Astrocyte of the hippocampus (primary cell): ENCODE measurements around the gene EEF1AKMT1.
A peak's percentile ranks its signal among the peaks of the same experiment; 100 is the strongest.
"Not testable (repeated sequence)": the region's sequence is repeated elsewhere in the genome, so short reads cannot be mapped to it uniquely, and the experiment has no call there.

Experiments
- DNase-seq: peaks from one replicate; pipeline ENCODE4 v3.0.0; 2011; ENCODE audit warnings: low read depth, low spot score

Gene EEF1AKMT1

DNA sequence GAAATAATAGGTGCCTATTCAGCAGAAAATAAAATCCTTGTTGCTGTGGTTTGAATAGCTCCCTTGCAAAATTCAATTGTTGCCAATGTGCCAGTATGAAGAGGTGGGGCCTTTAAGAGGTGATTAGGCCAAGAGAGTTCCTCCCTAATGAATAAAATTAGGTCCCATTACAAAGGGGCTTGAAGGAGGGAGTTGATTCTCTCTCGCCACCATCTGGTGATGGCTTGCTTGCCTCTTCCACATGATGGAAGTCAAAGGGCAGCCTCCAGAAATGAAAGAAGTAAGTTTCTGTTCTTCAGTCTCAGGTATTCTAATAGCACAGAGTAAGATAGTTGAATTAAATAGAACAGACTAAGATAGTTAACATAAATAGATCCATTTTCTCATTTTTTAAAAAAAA, 3.0 kb upstream of the EEF1AKMT1 start:
- DNase-seq = no peak

GRCh38 chr13:20775961-20776360, 2.2 kb upstream of the EEF1AKMT1 start:
- DNase-seq = no peak

DNA sequence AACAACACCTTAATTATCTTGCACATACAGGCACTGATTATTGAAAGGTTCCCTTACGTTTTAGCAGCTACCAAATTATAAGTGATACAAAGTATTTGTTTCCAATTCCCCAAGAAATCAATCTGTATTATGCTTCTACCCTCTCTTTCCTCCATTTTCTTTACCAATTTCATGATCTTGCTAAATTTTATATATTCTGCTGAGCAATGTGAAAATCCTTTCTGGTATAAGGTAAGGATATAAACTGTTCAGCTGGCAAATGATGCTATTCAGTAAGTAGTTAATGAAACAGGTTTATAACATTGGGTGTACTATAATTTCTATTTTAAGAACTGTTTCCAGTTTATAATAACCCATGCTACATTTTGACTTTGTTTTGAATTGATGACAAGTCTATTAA, 985 bp upstream of the EEF1AKMT1 start:
- DNase-seq = no peak

DNA sequence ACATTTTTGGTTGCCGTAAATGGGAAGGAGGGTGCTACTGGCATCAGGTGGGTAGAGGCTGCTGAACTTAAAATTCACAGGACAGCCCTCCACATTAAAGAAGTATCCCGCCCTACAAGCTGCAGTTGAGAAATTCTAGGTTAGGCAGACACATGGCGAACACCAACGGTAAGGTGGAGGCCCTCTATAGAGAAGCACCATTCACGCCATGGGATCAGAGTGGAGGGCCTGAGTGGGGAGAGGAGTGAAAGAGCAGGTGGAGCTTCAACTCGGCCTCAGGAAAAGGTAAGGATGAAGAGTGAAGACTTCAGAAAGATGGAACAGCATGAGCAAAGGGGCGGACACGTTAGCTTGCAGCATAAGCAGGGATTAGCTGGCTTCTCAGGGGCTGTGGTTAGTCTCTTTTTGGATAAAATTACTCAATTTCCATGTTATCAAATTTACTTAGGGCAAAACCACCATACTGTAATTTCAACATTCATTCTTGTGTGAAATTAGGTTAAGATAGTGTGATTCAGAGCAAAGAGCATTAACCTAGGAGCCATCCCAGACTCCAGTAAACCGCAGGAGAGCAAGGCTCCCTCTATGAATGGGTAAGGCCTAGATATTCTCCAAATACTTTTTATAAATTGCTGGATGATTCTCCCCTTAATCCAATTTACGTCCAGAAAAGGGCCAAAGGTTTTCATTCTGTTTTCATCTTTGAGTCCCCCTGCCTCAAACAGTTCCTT, 1.2 kb downstream of the EEF1AKMT1 start:
- no peak for DNase-seq

DNA sequence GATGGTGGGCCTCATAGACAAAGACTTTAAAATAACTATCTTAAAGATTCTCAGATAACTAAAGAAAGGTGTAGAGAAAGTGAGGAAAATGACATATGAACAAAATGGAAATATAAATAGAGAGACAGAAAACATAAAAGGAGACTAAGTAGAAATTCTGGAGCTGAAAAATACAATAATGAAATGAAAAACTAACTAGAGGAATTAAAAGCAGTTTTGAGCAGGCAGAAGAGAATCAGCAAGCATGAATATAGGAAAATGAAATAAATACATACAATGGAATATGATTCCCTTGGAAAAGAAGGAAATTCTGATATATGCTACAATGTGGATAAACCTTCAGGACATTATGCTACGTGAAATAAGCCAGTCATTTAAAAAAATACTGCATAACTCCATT, 3.9 kb downstream of the EEF1AKMT1 start:
- no peak for DNase-seq

DNA sequence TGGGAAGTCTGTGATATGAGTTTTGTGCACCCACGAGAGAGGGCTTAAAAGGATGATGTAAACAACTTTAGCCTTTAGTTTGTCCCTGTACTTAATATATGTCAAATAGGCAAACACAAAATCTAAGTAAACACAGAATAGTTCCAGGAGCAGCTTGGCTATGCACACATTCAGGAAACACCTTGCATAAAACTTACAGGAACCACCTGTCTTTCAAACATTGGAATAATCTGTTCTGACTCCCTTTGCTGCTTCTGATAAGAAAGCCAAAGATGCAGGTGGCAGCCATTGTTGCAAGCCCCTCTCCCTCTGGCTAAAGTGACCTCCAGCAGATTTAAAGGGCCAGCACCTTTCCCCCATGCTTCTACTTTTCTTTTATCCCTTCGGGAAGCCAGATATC, 4.7 kb downstream of the EEF1AKMT1 start:
- no peak for DNase-seq

DNA sequence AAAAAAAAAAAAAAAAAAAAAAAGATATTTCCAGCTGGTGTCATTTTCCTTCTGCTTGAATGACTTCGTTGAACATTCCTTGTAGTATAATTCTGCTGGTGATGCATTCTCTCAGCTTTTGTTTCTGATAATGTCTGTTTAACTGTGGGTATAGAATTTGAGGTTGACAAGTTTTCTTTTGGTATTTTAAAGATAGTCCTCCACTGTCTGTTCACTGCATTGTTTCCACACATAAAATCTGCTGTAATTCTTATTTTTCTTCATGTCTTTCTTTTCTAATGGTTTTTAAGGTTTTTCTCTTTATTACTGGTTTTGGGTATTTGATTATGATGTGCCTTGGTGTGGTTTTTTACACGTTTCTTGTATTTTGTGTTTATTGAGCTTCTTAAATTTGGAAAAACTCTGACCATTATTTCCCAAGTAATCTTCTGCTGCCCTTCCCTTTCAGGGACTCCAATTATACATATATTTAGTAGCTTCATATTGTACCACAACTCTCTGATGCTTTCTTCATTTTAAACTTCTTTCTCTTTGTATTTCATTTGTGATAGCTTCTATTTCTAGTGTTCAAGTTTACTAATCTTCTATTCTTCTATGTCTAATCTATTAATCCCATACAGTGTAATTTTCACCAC, 6.3 kb downstream of the EEF1AKMT1 start:
- DNase-seq = no peak

GRCh38 chr13:20760872-20761271, 12.9 kb downstream of the EEF1AKMT1 start:
- no peak for DNase-seq

DNA sequence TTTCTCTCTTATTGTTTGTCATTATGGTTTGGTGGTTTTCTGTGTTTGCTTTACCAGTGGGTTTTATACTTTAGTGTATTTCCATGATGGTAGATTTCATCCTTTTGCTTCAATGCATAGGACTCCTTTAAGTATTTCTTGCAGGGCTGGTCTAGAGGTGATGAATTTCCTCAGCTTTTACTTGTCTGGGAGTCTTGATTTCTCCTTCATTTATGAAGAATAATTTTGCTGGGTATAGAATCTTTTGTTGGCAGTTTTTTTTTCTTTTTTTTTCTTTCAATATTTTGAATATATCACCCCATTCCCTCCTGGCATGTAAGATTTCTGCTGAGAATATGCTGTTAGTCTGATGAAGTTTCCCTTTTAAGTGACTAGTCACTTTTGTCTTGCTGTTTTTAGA, 19.8 kb downstream of the EEF1AKMT1 start:
- no peak for DNase-seq

- DNase-seq = no peak
Measured at GRCh38 chr13:20749377-20749776, 24.4 kb downstream of the EEF1AKMT1 start.

DNA sequence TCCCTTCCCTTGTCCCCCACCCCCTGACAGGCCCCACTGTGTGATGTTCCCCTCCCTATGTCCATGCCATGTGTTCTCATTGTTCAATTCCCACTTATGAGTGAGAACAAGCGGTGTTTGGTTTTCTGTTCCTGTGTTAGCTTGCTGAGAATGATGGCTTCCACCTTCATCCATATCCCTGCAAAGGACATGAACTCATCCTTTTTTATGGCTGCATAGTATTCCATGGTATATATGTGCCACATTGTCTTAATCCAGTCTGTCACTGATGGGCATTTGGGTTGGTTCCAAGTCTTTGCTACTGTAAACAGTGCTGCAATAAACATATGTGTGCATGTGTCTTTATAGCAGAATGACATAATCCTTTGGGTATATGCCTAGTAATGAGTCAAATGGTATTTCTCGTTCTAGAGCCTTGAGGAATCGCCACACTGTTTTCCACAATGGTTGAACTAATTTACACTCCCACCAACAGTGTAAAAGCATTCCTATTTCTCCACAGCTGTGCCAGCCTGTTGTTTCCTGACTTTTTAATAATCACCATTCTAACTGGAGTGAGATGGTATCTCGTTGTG, 29.8 kb downstream of the EEF1AKMT1 start:
- not testable (repeated sequence) for DNase-seq

GRCh38 chr13:20740021-20740420, 33.7 kb downstream of the EEF1AKMT1 start:
- DNase-seq = no peak

- DNase-seq = no peak
Measured at GRCh38 chr13:20738616-20739015, 35.1 kb downstream of the EEF1AKMT1 start.

DNA sequence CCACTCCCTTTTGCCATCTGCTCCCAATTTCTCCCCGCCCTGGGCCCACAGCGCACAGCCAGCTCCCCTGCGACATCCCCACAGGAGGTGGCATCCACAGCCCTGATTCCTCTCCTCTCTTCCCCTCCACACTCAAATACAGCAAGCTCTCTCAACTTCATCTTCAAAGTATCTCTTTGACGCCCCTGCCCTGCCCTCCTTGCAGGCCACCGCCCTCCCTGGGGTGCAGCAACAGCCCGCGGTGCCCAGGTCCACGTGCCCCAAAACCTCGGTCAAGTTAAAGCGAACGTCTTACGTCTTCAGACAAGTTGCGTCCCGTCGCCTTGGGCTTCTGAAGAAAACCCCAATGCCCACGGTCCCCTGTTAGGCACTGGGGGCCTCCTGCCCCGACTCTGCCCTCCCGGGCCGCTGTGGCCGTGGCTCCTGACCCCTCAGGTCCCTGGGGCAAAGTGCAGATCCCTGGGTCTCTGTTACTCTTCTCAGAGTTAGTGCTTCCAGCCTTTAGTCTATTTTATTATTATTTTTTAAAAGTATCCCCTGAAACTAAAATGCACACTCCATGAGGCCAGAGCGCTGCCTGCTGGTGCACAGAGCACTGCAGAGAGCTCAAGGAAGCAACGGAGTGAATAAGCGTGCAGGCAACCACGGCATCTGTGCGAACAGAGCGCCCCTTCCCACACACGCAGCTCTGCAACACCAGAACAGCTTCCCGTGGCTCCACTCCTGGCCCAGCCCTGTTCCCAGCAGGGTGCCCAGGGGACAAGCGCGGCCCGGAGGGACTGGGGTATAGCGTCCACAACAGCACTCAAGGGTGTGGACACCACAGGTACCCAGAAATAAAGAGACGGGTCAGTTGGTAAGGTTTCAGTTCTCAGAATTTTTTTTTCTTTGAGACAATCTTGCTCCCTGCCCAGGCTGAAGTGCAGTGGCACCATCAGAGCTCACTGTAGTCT, 43.9 kb downstream of the EEF1AKMT1 start:
- DNase-seq = no peak

DNA sequence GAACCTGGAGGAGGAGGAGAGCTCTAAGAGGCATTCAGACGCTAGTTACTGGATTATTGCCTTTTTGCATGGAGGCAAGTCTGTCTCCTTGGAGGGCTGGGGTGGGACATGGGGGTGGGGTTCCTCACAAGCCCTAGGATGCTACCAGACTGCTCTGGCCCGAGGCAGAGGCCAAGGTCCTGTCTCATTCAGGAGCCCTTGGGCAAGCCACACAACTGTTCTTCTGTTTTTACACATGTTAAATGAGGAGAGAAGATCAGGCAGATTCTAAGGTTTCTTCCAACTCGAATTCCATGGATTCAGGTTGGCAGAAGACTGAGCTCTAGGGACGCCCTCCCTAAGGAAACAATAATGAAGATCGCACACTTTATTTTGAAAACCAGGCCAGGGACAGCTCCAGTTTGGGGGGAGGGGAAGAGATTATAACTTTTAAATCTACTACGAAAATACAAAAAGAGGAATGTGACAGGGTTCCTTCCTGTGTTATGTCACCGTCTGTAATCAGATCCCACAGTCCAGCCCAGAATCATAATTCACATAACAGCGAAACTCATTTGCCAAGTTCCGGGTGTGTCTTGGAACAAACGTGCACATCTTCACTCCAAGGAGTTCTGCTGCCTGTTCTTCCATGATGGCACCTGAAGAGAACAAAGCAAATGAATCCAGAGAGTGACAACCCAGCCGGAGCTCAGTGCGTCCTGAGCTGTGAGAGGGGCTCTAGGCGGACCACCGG, 45.0 kb downstream of the EEF1AKMT1 start:
- no peak for DNase-seq

DNA sequence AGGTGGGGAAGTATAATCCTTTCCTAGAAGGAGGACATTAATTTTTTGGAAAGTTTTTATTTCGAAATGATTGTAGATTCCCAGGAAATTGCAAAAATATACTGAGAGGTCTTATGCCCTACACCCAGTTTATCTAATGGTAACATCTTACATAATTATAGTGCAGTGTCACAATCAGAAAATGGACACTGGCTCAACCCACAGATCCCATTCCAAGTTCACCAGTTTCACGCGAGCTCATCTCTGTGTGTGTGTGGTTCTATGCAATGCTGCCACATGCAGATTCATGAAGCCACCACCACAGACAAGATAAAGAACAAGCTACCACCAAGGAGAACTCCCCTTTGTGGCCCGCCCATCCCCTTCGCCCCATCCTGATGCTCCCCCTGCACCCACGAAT, 45.9 kb downstream of the EEF1AKMT1 start:
- DNase-seq = no peak

DNA sequence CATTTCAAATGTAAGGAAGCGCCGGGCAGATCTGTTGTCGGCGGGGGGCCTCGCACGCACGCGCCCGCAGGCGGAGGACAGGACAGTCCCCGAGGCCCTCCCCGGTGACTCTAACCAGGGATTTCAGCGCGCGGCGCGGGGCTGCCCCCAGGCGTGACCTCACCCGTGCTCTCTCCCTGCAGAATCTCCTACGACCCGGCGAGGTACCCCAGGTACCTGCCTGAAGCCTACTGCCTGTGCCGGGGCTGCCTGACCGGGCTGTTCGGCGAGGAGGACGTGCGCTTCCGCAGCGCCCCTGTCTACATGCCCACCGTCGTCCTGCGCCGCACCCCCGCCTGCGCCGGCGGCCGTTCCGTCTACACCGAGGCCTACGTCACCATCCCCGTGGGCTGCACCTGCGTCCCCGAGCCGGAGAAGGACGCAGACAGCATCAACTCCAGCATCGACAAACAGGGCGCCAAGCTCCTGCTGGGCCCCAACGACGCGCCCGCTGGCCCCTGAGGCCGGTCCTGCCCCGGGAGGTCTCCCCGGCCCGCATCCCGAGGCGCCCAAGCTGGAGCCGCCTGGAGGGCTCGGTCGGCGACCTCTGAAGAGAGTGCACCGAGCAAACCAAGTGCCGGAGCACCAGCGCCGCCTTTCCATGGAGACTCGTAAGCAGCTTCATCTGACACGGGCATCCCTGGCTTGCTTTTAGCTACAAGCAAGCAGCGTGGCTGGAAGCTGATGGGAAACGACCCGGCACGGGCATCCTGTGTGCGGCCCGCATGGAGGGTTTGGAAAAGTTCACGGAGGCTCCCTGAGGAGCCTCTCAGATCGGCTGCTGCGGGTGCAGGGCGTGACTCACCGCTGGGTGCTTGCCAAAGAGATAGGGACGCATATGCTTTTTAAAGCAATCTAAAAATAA, 52.1 kb downstream of the EEF1AKMT1 start:
- peak; percentile 65 for DNase-seq

DNA sequence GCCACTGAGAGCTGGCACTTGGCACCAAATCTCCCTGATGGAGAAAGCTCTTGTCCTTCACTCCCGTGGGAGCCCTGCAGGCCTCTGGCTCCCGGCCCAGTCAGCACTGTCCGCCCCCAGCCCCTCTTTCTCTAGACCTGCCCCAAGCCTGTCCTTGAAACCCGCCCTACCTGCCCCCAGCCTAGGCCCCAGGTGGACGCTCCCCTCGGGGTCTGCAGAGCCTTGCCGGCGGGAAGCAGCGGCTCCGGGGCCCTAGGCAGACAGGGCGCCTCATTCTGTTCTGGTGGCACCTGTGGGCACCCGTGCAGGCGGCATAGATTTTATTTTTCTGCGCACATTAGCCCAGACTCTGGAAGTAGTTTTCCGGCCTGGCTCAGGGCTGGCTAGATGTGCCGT, 52.7 kb downstream of the EEF1AKMT1 start:
- DNase-seq = no peak

GRCh38 chr13:20720499-20720898, 53.3 kb downstream of the EEF1AKMT1 start:
- DNase-seq = no peak

DNA sequence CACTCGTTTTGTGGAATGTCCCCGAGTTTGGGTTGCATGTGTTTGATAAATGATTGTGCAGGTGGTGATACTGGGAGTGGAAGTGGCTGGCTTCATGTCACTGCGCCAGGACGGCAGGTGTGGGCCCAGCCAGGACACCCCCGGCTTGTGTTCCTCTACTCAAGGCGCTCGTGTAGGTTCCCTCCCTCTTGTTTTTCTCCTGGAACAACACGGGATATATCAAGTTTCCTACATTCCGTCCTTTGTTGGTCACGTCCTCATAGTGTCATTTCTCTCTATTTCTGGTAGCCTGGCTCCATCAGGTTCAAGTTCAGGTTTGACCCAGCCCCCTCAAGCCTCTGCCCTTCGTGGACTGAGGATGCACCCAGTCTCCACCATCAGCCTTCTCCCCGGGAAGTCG, 54.0 kb downstream of the EEF1AKMT1 start:
- DNase-seq = no peak
